ENCODE results near the gene NTHL1.
"Not testable (repeated sequence)": the region's sequence is repeated elsewhere in the genome, so short reads cannot be mapped to it uniquely, and the experiment has no call there.

The NTHL1 gene

DNA sequence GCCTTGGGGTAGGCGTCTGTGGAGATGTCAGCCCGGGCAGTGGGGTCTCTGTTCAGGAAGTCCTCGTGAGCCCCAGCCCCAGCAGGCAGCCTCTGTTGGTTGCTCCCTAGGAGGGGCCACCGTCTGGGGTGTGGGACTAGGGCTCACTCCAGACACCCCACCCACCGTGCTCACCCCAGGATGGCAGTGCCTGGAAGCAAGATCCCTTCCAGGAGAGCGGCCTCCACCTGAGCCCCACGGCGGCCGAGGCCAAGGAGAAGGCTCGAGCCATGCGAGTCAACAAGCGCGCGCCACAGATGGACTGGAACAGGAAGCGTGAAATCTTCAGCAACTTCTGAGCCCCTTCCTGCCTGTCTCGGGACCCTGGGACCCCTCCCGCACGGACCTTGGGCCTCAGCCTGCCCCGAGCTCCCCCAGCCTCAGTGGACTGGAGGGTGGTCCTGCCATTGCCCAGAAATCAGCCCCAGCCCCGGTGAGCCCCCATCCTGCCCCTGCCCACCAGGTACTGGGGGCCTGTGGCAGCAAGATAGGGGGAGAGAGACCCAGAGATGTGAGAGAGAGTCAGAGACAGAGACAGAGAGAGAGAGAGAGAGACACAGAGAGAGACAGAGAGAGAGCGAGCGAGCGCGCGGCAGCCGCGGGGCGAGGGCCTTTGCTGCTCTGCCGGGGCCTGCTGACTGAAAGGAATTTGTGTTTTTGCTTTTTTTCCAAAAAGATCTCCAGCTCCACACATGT lies 9.8 kb downstream of the NTHL1 start:
- no peak for ATAC-seq (replicated peaks)
- no peaks in the 10 kb centered on the region for H3K27me3 Mint-ChIP-seq
- no peaks in the 10 kb centered on the region for H3K9me3 Mint-ChIP-seq
- H3K4me3 Mint-ChIP-seq, result no peak overlapping the region
- H3K27ac Mint-ChIP-seq, result no peak overlapping the region
- no peak for DNase-seq
- no peaks in the 10 kb centered on the region for H3K4me1 Mint-ChIP-seq (ENCODE audit: low read depth in 2 of 2)
- H3K36me3 Mint-ChIP-seq (ENCODE audit: insufficient read depth), result no peaks in the 10 kb centered on the region

DNA sequence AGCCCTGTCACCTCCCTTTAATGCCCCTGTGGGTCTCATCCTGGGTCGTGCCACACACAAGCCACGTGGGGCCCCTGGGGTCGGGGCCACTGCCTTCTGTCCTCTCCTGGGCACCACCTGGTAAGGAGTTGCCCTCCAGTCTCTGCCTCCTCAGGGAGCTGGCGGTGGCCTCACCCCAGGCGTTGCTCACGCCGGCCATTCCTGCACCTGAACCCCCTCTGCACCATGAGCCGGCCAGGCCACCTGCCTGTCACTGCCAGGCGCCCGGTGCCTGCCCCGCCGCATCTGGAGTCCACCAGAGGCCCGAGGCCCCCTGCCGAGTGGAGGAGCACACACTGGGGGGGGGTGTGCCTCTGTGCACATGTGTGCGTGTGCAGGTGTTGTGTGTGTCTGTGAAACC lies 10.5 kb downstream of the NTHL1 start:
- Mint-ChIP-seq H3K9me3 (no peaks in the 10 kb centered on the region), H3K27me3 (no peaks in the 10 kb centered on the region), H3K4me1 (ENCODE audit: low read depth in 2 of 2) (no peaks in the 10 kb centered on the region), H3K36me3 (ENCODE audit: insufficient read depth) (no peaks in the 10 kb centered on the region), H3K27ac (no peak overlapping the region), H3K4me3 (no peak overlapping the region)
- ATAC-seq (replicated peaks) (no peak), DNase-seq (no peak)

DNA sequence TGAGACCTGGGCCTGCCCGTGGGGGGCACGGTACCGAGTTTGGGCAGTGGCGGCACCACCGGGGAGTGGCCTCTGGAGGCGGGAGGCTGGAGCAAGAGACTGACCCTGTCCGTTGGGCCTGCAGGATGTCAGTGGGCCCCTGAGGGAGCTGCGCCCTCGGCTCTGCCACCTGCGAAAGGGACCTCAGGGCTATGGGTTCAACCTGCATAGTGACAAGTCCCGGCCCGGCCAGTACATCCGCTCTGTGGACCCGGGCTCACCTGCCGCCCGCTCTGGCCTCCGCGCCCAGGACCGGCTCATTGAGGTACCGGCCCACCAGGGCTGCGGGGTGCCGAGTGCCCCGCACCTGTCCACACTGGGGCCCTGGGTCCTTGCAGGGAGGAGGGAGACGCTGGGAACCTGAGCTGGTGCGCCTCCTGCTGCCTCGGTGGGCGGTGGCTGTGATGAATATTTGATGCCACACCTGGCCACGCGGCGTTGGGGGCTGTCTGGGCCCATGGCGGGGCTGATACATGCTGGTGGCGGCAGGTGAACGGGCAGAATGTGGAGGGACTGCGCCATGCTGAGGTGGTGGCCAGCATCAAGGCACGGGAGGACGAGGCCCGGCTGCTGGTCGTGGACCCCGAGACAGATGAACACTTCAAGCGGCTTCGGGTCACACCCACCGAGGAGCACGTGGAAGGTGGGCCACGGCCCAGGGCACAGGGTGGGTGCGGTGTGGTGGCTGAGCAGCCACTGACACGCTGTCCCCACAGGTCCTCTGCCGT lies 11.3 kb downstream of the NTHL1 start:
- H3K27me3 Mint-ChIP-seq, result no peaks in the 10 kb centered on the region
- ATAC-seq (replicated peaks) (no peak), DNase-seq (no peak)
- no peaks in the 10 kb centered on the region for H3K4me1 Mint-ChIP-seq (ENCODE audit: low read depth in 2 of 2)
- H3K36me3 Mint-ChIP-seq (ENCODE audit: insufficient read depth), result no peaks in the 10 kb centered on the region
- no peak overlapping the region for H3K27ac Mint-ChIP-seq
- H3K9me3 Mint-ChIP-seq, result no peaks in the 10 kb centered on the region
- no peak overlapping the region for H3K4me3 Mint-ChIP-seq

DNA sequence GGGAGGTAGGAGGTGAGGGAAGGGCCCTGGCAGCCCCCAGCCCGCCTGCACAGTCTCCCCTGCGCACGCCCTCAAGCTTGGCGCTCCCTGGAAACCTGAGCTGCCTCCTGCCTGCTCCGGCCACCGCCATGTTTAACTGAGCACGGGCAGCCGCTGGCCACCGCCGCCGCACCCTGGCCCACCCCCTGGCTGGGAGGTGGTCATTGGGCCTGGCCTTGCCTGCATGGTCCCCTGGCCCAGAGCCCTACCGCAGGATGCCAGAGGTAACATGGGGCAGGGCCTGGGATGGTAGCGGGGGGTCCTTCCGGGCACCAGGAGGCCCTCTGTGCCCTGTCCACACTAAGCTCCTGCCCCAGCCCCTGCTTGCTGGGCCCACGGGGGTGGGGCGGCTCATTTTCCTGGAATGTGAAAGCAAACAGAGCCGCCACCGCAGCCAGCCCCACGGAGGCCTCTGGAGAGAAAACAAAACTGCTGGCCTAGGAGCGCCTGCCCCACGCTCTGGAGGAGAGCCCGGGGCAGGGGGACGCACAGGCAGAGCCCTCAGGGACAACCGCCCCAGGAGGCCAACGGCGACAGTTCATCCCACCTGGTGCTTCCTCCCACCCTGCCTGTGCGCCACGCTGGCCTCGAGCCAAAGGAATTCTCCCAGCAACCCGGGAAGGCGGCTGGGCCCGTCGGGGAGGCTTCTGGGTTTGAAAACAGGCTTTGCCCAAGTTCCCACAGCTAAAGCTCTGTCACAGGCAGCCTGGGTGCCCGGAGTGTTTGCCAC lies 12.0 kb downstream of the NTHL1 start:
- no peaks in the 10 kb centered on the region for H3K4me1 Mint-ChIP-seq (ENCODE audit: low read depth in 2 of 2)
- no peak overlapping the region for H3K27ac Mint-ChIP-seq
- DNase-seq, result no peak
- H3K36me3 Mint-ChIP-seq (ENCODE audit: insufficient read depth), result no peaks in the 10 kb centered on the region
- ATAC-seq (replicated peaks), result no peak
- no peaks in the 10 kb centered on the region for H3K27me3 Mint-ChIP-seq
- no peak overlapping the region for H3K4me3 Mint-ChIP-seq
- H3K9me3 Mint-ChIP-seq, result no peaks in the 10 kb centered on the region

DNA sequence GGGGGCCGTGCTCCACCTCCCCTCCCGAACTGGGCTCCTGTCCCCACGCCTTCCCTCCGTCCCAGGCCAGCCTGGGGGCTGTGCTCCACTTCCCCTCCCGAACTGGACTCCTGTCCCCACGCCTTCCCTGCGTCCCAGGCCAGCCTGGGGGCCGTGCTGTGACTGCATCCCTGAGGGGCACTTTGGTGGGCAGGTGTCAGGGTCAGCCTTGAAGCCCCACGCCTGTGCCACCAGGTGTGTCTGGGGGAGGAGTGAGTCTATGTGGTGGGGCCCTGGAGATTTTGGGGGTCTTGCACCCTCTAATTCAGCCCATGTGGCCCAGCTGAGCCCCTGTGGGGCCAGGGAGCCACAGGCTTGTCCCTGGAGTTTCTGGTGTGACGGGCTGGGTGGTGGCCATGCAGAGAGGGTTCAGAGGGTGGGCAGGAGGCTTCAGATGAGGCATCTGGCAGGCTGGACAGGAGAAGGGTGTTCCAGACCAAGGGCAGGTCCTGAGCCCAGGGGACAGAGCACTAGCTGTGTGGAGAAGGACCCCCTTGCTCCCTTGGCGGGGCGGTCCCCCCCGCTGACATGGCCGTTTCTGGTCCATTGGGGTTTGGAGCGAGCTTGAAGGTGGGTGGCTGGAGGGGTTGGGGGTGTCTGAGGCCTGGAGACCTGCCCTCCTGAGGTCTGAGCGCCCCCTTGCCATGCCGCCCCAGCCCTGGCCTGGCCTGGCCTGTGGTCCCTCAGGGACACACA lies 12.8 kb downstream of the NTHL1 start:
- Mint-ChIP-seq H3K4me1 (ENCODE audit: low read depth in 2 of 2) (no peaks in the 10 kb centered on the region), H3K36me3 (ENCODE audit: insufficient read depth) (no peaks in the 10 kb centered on the region), H3K9me3 (no peaks in the 10 kb centered on the region), H3K27me3 (no peaks in the 10 kb centered on the region), H3K27ac (no peak overlapping the region), H3K4me3 (no peak overlapping the region)
- ATAC-seq (replicated peaks) (no peak), DNase-seq (no peak)

DNA sequence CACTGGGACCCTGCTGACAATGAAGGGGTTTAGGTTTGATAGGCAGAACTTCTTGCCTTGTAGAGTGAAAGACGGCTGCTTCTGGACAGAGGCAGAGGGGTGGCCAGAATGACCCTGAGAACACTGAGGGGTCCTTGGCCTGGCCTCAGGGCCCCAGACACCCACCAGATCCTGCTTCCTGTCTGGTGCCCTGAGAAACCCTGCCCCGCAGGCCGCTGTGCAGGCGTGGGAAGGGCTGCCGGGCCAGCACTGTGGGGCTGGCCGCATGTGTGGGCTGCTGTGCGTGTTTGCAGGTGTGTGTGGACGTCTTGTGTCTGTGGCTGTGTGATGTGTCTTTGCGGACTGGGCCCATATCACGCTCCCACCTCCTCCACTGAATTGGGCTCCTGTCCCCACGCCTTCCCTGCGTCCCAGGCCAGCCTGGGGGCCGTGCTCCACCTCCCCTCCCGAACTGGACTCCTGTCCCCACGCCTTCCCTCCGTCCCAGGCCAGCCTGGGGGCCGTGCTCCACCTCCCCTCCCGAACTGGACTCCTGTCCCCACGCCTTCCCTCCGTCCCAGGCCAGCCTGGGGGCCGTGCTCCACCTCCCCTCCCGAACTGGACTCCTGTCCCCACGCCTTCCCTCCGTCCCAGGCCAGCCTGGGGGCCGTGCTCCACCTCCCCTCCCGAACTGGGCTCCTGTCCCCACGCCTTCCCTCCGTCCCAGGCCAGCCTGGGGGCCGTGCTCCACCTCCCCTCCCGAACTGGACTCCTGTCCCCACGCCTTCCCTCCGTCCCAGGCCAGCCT lies 13.5 kb downstream of the NTHL1 start:
- not testable (repeated sequence) for H3K9me3 Mint-ChIP-seq; H3K4me3 Mint-ChIP-seq; H3K4me1 Mint-ChIP-seq (ENCODE audit: low read depth in 2 of 2); H3K36me3 Mint-ChIP-seq (ENCODE audit: insufficient read depth); ATAC-seq (replicated peaks); H3K27ac Mint-ChIP-seq; H3K27me3 Mint-ChIP-seq; DNase-seq

DNA sequence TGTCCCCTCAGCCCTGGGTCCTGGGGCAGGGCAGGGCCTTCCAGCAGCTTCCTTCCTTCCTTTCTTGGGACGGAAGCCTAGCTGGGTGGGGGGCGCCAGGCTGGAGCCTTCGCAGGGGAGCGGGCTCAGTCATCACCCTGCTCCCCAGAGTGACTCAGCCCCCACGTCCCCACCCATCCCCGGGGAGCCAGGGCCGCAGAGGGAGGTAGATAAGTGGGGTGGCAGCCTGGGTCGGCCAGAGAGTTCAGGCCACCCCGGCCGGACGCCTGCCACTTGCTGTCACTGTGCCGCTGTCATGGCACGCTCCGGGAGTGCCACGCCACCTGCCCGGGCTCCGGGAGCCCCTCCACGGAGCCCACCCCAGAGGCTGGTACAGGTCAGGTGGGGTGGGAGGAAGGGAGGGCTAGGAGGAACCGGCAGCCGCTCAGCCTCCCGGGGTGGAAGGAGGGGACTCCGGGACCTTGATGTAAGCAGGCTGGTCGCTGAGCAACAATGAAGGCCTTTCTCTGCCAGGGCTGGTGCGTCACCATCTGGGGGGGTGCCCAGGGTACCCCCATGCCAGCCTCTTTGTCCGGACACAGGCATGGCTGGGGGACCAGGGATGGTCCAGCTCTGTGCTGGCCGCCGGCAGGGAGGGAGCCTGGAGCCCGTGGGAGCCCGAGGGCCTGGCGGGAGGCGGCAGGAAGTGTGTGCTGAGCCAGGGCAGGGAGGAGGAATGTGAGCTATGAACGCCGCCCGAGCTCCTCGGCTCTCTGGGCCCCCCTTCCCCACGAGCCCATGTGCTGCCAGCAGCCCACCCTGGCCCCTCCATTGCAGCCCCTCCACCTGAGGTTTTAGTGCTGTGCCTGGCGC lies 14.4 kb downstream of the NTHL1 start:
- Mint-ChIP-seq H3K4me3 (no peak overlapping the region), H3K9me3 (no peaks in the 10 kb centered on the region), H3K27me3 (no peaks in the 10 kb centered on the region), H3K4me1 (ENCODE audit: low read depth in 2 of 2) (peaks cover 0 to under 1% of the 10 kb centered on the region in 2 donors), H3K27ac (no peak overlapping the region), H3K36me3 (ENCODE audit: insufficient read depth) (no peaks in the 10 kb centered on the region)
- DNase-seq (no peak), ATAC-seq (replicated peaks) (peak; percentile 26)

DNA sequence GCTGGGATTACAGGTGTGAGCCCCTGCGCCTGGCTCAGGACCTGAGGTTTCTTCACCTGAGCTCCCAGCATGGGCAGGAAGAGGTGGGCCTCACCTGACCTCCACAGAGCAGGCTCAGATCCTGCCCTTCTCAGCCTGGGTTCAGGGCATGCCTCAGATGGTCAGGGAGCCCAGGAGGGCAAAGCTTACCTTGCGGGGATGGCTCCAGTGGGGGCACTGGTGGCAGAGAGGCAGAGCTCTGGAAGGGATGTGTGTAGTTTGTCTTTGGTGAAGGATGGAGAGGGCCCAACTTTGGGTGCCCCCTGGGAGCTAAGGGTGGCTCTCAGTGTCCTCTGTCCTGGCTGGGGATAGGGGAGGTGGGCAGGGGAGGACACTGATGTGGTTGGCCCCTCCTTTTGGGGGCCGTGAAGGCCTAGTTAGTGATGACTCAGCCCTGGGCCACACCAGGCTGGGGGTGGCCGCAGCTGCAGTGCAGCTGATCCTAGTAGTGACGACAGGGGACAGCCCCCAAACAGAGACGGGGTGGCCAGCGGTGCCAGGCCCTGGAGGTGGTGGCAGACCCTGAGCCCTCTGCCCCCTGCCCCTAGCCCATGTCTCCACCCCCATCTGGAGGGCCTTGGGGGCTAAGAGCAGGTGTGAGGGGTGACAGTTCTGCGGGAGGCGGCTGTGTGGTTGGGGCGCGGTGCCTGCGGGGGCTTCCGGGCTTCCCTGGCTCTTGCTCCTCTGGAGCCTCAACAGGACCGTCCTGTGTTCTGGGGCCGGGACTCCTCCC lies 15.2 kb downstream of the NTHL1 start:
- H3K4me3 Mint-ChIP-seq, result no peak overlapping the region
- ATAC-seq (replicated peaks) (peak; percentile 21), DNase-seq (no peak)

DNA sequence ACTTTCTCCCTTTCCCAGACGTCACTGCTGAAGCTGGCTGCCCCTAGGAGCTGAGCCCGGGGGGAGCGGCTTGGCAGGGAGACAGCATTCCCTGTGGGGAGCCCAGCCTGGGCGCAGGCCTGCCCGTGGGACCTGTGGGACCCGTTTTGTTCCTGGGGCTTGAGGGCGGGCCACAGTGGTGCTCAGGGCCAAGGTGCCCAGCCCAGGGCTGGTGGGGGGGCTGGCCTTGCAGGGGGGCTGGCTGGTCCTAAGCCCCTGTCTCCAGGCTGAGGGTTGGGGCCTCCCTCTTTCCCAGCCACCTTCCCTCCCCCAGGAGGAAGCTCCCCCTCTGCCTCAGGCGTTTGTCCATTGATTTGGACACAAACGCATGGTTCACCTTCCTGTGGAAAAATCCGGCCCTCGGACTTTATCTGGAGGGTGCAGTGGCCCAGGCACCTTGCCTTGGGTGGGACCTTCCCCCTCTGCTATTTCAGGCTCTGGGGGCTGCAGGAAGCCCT lies 16.5 kb downstream of the NTHL1 start:
- Mint-ChIP-seq H3K36me3 (ENCODE audit: insufficient read depth) (no peaks in the 10 kb centered on the region), H3K4me3 (no peak overlapping the region), H3K27ac (no peak overlapping the region), H3K9me3 (no peaks in the 10 kb centered on the region), H3K27me3 (no peaks in the 10 kb centered on the region), H3K4me1 (ENCODE audit: low read depth in 2 of 2) (peaks cover 0 to 4% of the 10 kb centered on the region in 2 donors)
- DNase-seq, result no peak
- ATAC-seq (replicated peaks), result no peak

More for the DNA sequence above, 15.2 kb downstream of the NTHL1 start:
- H3K9me3 Mint-ChIP-seq, result no peaks in the 10 kb centered on the region
- H3K36me3 Mint-ChIP-seq (ENCODE audit: insufficient read depth), result no peaks in the 10 kb centered on the region
- H3K27me3 Mint-ChIP-seq, result no peaks in the 10 kb centered on the region
- no peak overlapping the region for H3K27ac Mint-ChIP-seq
- peaks cover 0 to 4% of the 10 kb centered on the region in 2 donors for H3K4me1 Mint-ChIP-seq (ENCODE audit: low read depth in 2 of 2)

DNA sequence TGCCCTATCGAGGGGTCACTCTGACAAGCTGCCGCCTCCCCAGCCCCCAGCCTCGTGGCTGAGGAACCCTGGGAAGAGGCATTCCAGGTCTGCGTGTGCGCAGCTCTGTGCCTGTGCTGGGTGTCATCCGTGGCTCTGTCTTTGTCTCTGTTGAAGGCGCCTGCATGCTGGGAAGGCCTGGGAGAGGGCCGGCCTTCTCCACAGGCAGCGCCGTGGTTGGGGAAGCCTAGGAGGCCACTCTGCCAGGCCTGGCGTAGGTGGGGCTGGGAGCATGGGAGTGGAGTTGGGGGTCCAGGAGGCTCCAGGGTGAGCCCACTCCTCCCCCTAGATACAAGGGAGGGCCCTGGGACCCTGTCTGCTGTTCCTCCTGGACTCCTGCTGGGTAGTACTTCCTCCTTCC lies 17.6 kb downstream of the NTHL1 start:
- H3K4me1 Mint-ChIP-seq (ENCODE audit: low read depth in 2 of 2), result peaks cover 0 to 4% of the 10 kb centered on the region in 2 donors
- no peaks in the 10 kb centered on the region for H3K36me3 Mint-ChIP-seq (ENCODE audit: insufficient read depth)
- no peak overlapping the region for H3K27ac Mint-ChIP-seq
- no peak overlapping the region for H3K4me3 Mint-ChIP-seq
- DNase-seq (no peak), ATAC-seq (replicated peaks) (no peak)
- no peaks in the 10 kb centered on the region for H3K9me3 Mint-ChIP-seq
- H3K27me3 Mint-ChIP-seq, result no peaks in the 10 kb centered on the region

DNA sequence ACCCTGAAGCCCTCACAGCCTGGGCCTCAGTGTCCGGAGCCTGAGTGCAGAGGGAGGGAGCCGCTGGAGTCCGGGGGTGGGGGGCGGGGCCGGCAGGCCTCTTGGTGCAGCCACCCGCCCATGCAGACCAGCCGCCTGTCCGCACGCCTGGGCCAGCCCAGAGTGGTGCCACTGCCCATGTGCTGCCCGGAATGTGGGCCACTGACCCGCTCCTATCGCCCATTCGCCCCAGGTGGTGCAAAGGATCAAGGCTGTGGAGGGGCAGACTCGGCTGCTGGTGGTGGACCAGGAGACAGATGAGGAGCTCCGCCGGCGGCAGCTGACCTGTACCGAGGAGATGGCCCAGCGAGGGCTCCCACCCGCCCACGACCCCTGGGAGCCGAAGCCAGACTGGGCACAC lies 18.3 kb downstream of the NTHL1 start:
- DNase-seq, result no peak
- H3K4me1 Mint-ChIP-seq (ENCODE audit: low read depth in 2 of 2), result peaks cover 0 to 4% of the 10 kb centered on the region in 2 donors
- no peaks in the 10 kb centered on the region for H3K9me3 Mint-ChIP-seq
- H3K27me3 Mint-ChIP-seq, result no peaks in the 10 kb centered on the region
- no peak overlapping the region for H3K27ac Mint-ChIP-seq
- no peak for ATAC-seq (replicated peaks)
- H3K4me3 Mint-ChIP-seq, result no peak overlapping the region
- no peaks in the 10 kb centered on the region for H3K36me3 Mint-ChIP-seq (ENCODE audit: insufficient read depth)

All from effector memory CD8-positive, alpha-beta T cell (primary cell).